Endometrial microvascular endothelial cells (primary cell): ENCODE results near the gene NPIPB8. TPM values are rescaled to one million over a fixed set of nuclear protein-coding genes. Genes with fewer than 3 reads are reported as not detected.
"Not testable (repeated sequence)": the region's sequence is repeated elsewhere in the genome, so short reads cannot be mapped to it uniquely, and the experiment has no call there.

Experiments used
- in situ Hi-C: cut with HindIII; loops from 2 replicates; pipeline ENCODE4 v1.10.0; 2017; ENCODE audit warnings: low sequenced_read_pairs, low pct_unique_long_range_greater_than_20kb; ENCODE audit errors: inconsistent ontology term
- total RNA-seq: library from RNA; depleted of rRNA; stranded (reverse); fragments of >200 nt; gene quantifications from one replicate; pipeline ENCODE4 v1.2.3, GENCODE V29; 2015; ENCODE audit errors: inconsistent ontology term

NPIPB8 gene
- not detected for total RNA-seq

DNA sequence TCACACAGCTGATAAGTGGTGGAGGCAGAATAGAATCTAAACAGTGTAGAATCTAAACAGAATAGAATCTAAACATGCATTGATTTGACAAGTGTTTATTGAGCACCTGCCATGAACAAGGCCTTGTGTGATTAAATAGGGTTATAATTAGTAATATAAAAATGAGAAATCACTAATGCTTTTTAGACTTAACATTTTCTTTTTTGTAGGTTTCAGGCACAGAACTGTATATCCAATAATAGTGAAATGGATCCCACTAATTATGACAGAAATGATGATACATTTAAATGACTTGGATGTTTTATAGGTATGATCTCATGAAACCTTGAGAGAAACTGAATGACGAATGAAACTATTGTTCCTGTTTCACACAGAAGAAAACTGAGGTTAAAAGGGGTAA lies at the start of gene NPIPB8:
TSS of gene NPIPB8 (plus strand) at position 301 of the 400 bp plus-strand sequence. CDS start 296 bp downstream, outside the sequence.
- in situ Hi-C loops = not testable (repeated sequence)

DNA sequence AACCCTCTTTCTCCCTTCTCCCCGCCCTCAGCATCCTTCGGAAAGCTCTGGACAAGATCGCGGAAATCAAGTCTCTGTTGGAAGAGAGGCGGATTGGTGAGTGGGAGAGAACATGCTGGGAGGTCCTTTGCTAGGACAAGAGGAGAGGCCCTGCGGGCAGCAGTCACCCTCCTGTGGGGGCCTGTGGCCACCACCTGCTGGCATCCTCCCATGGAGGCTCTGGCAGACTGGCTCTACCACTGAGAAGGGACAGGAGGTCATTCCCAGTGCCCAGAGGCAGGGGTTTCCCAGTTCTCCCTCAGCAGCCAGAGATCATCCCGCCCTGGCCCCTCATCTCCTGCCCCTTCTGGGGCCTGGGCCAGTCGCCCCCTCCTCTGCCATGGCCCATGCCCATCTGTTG lies 48.8 kb upstream of the NPIPB8 start:
- in situ Hi-C loops = no loop called here

DNA sequence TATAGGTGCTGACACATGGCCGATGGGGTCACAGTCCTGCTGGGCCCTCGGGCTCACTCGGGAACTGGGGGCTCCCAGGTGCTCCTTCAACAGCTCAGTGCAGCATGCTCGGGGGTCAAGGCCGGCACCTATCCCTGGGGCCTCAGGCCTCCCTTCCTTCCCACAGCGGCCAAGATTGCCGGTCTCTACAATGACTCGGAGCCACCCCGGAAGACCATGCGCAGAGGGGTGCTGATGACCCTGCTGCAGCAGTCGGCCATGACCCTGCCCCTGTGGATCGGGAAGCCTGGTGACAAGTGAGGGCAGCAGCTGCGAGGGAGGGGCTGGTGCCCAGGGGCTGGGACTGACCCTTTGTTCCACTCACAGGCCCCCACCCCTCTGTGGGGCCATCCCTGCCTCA lies 47.9 kb upstream of the NPIPB8 start:
- in situ Hi-C loops = no loop called here

DNA sequence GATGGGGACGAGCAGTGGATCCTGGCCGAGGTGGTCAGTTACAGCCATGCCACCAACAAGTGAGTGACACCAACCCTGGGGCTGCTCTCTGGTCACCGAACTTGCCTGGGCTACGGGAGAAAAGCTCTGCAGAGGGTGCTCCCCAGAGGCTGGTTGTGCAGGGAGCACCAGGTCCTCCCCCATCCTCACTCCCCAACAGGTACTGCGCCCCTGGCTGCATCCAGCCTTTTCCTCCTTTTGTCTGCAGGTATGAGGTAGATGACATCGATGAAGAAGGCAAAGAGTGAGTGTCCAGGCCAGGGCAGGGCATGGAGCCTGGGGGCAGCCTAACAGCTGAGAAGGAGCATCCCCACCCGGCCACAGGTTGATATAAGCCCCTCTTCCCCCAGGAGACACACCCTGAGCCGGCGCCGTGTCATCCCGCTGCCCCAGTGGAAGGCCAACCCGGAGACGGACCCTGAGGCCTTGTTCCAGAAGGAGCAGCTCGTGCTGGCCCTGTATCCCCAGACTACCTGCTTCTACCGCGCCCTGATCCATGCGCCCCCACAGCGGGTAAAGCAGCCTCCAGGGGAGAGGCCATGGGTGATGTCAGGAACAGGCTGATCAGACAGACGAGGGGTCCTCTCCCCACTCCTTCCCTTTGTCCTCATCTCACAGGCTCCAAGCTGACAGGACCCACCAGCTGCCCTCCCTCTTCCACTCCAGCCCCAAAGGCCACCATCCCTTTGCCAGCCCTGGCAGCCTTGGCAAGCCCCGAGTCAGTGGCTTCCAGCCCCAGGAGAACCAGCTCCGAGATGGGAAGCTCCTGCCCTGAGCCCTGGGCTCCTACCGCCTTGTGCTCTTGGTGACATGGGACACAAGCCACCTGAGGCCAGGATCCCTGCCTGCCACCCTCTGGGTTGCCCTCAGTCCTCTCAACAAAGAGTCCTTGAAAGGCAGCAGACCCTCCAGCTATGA lies 47.2 kb upstream of the NPIPB8 start:
- in situ Hi-C loops = no loop called here

DNA sequence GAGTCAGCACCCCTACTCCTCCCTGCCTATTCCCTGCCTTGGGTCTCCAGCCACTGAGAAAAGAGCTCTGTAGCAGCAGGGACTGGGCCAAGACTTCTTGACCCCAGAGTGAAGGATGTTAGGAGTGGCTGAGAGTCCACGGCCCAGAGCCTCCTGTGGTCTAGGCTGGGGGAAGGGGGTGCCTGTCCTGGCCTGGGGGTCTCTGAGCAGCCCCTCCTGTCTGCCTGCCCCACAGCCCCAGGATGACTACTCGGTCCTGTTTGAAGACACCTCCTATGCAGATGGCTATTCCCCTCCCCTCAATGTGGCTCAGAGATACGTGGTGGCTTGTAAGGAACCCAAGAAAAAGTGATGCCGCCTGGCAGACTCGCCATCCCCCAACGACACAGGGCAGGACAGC lies 46.5 kb upstream of the NPIPB8 start:
- in situ Hi-C loops = no loop called here

DNA sequence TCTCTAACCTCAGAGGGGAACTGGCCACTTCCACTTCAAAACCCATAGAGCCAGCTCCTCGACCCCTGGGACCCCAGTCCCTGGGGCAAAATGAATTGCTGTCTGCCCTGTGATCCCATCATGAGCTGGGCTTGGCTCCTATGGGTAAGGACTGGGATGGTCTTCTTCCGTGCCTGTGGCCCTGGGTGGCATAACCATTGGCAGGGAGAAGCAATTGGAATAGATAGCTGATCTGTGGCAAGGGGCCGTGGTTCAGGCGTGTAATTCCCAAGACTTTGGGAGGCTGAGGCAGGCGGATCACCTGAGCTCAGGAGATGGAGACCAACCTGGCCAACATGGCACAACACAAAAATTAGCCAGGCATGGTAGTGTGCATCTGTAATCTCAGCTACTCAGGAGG lies 45.4 kb upstream of the NPIPB8 start:
- in situ Hi-C loops = no loop called here

DNA sequence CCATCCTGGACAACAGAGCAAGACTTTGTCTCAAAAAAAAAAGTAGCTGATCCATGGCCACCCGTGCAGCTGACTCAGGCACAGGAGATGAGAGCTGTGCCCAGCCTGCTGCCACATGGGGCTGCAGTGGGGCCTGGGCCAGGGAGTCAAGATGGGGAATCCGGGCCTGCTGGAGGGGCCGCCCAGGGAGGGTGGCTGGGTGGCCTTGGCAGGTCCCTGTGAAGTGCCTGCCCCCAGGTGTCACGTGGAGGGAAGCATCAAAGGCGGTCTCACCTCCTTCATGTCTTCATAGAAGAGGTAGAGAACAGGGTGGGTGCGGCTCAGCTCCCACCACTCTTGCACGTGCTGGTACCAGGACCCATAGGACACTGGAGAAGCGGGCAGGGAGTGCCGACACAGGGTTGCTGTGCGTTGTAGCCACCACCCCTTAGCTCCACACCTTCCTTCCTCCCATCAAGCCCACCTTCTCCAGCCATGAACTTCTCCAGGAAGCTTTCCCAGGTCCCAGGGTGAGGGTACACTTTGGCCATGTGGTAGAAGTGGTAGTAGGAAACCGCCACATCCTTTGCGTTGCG lies 44.8 kb upstream of the NPIPB8 start:
- in situ Hi-C loops = no loop called here

DNA sequence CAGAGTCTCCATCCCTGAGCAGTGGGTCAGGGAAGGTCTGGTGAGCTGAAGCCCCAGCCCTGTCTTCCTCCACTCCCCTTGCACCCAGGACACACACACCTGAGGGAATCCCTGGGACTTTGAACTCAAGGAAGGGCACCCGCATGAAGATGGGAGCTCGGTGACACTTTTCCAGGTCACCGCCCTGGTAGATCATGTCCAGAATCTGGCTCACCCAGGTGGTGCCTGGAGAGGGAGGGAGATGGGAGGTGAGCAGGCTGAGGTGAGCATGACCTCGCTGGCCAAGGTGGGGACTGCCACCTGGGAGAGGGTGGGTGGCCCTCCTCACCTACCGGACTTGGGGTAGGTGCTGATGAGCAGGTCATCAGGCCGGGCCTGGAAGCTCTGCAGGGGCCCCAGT lies 42.4 kb upstream of the NPIPB8 start:
- in situ Hi-C loops = not testable (repeated sequence)

DNA sequence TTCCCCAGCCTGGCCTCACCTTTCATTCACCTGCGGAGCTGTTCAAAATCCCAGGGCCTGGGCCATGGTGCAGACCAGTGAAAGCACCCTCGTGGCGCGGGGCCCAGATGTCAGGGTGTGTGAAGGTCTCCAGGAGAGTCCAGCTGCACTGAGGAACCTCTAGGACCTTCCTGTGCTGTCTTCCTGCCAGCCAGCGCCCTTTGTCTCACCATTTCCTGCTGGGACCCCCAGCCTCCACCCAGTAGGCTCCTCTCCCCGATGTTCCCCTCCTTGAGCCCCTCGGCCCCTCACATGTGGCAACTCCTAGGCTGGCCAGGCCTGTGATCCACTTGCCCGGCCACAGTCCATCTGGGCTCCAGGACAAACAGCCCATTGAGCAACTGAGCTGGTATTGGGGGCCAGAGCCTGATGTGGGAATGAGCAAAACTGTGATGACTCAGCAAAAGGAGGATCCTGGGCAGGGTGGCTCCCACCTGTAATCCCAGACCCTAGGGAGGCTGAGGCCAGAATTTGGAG lies 41.7 kb upstream of the NPIPB8 start:
- in situ Hi-C loops = no loop called here

DNA sequence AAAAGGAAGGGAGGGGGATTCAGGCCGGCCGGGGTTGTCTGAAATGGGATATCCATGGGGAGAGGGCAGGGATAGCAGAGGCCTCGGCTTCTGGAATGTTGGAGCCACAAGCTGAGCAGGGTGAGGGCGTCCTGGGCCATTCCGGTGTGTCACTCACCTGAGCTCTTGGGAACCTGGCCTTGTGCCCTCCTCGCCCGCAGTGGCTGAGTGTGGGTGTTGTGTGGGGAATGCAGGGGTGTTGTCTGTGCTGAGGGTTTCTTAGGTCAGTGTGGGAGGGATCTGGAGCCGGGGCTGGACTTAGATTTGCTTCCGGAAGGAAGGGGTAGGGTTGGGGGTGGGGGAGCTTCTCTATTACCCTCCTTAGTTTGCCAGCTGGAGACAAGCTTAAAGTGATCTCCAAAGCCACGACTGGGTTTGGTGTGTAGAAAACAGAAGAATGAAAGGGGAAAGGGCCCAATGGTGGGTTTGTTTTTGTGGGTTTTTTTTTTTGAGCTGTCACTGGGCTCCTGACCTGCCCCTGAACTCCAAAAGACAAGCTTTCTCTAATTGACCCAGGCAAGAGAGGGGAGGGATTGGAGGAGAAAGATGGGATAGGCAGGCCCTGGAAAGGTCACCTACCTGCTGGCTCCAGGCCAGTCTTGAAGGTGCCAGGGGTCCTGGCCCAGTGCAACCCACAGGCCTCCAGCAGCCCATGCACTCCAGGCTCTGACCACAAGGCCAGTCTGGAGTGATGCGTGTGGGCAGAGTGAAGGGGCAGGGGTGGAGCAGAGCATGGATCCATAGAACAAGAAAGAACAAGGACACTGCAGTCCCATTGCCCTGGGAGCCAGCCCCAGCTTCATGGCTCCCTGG lies 40.8 kb upstream of the NPIPB8 start, which contains the start of gene SULT1A2:
TSS of gene SULT1A2 (minus strand) at position 211 of the 852 bp plus-strand sequence. CDS start 1,120 bp downstream, outside the sequence.
- in situ Hi-C loops = no loop called here

DNA sequence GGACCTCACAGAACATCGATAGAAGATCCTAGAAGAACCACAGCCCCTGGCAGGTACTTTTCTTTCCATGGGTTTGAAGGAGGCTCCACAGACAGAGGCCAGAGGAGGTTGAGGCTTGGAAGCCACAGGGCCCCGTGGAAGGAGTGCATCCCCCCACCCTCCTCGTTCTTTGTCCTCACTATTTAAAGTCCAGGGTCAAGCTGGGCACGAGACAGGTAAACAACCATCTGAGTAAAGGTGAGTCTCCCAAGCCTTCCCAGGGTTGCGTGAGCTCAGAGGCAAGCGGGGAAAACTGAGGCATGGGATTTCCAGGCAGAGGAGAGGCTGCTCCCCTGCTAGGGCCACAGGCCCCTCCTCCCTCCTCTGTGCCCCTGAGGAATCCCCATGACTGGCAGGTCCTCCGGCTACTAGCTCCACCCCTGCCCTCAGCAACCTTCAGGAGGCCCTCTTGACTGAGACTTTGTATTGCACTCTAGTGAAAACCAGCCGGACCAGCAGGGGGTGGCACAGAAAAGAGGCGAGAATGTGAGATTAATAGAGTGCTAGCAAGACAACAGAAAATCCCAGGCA lies 40.1 kb upstream of the NPIPB8 start:
- in situ Hi-C loops = no loop called here

DNA sequence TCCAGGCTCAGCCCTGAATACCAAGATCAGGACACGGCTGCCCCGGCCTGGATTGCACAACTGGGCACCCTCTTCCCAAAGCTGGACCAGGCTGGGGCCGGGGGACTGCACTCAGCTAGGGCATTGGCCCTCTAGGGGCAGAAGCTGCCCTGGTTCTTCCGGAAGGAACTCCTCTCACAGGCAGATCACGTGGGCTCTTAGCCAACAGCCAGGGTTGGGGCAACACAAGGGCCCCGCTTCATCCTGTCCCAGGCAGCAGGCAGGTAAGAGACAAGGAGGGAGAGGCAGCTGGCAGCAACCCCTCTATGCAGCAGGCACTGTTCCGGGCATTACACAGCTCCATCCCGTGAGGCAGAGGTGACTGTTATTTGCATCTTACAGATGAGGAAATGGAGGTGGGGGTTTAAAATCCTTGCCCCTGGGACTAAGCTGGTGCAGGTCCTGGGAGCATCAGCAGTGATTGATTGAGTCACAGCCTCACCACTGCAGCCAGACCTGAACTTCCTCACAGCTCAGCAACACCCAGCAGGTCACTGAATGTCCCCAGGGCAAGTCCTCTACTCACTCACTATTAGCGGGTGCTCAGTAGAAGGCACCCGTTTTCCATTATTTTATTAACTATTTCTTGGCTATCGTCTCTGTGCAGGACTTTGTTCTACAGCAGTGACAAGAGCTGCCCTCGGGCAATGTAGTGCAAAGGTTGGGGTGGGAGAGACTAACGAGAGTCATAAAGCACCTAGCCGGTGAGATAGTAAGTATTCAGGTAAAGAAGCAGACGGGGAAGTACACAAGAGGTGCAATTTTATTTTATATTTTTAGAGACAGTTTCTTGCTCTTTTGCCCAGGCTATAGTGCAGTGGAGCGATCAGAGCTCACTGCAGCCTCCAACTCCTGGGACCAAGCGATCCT lies 38.2 kb upstream of the NPIPB8 start:
- in situ Hi-C loops = not testable (repeated sequence)

DNA sequence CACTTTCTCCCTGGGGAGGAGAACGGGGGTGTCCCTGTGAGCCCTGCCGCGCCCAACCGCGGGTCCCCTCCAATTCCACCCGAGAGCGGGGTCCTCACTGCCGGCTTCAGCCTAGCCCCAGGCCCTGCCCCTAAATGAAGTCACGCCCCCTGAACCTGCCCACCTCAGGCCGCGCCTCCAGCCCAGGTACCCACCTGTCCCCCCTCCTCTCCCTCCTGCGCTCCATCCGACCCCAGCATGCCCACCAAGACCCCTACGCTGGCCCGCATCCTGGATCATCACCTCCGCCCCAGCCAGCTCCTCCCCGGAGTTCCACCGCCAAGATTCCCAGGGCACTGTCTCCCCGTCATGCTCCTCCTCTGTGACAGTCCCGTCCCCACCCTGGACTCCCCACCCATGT lies 36.9 kb upstream of the NPIPB8 start:
- in situ Hi-C loops = not testable (repeated sequence)

DNA sequence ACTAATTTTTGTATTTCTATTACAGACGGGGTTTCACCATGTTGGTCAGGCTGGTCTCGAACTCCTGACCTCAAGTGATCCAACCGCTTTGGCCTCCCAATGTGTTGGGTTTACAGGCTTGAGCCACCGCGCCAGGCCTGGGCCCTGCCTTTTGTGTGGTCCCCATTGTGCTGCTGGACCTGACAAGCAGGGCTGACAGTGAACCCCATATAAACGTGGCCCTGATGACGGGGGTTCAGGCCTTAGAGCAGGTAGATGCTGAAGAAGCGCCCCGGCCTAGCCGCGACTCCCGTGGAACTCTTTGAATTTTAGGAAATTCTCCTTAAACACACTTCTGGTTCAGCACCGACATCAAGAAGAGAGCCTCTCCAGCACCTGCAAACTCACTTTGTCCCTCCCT lies 36.3 kb upstream of the NPIPB8 start:
- in situ Hi-C loops = not testable (repeated sequence)

DNA sequence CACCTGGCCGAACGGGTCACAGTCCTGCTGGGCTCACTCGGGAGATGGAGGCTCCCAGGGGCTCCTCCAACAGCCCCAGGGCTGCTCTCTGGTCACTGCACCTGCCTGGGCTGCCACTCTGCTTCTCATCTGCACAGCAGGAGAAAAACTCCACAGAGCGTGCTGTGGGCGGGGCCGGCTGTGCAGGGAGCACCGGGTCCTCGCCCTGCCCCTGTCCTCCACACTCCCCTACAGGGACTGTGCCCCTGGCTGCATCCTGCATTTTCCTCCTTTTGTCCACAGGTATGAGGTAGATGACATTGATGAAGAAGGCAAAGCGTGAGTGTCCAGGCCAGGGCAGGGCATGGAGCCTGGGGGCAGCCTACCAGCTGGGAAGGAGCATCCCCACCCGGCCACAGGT lies 35.8 kb upstream of the NPIPB8 start:
- in situ Hi-C loops = not testable (repeated sequence)

DNA sequence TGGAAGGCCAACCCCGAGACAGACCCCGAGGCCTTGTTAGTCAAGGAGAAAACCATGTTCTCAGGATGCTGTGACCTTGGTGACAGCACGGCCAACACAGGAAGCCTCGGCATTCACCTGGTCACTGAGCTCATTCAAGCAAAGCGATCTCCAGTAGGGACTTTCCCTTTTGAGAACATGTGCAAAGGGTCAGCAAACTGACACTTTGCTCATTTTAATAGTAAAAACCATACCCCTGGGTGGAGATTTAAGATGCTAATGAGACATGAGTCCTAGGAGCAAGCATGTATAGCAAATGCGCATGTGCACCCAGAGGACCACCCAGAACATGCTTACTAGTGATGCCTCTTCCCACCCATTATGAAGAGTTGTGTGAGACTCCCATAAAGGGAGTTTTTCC lies 35.3 kb upstream of the NPIPB8 start:
- in situ Hi-C loops = no loop called here

DNA sequence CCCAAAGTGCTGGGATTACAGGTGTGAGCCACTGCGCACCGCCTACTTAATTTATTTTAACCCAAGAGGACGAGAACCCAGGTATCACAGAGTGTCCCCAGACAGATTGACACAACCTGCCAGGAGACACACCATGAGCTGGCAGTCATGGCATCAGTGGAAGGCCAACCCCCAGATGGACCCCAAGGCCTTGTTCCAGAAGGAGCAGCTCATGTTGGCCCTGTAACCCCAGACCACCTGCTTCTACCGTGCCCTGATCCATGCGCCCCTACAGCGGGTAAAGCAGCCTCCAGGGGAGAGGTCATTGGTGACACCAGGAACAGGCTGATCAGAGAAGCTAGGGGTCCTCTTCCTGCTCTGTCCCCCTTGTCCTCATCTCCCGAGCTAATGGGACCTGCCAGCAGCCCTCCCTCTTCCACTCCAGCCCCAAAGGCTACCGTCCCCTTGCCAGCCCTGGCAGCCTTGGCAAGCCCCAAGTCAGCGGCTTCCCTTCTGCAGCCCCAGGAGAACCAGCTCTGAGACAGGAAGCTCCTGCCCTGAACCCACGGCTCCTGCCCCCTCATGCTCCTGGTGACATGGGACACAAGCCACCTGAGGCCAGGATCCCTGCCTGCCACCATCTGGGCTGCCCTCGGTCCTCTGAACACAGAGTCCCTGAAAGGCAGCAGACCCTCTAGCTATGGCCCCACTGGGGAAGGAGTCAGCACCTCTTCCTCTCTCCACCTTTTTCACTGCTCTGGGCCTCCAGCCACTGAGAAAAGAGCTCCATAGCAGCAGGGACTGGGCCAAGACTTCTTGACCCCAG lies 34.3 kb upstream of the NPIPB8 start:
- in situ Hi-C loops = no loop called here
